HG02763 (cell line): ENCODE data around the gene CYB5R4.

Source experiments
- ATAC-seq: cut with Tn5 transposase; IDR thresholded peaks from one replicate; pipeline ENCODE4 v1.9.1; 2021; ENCODE audit warnings: mild to moderate bottlenecking, moderate library complexity; ENCODE audit not compliant: unreplicated experiment

CYB5R4 gene, protein sequence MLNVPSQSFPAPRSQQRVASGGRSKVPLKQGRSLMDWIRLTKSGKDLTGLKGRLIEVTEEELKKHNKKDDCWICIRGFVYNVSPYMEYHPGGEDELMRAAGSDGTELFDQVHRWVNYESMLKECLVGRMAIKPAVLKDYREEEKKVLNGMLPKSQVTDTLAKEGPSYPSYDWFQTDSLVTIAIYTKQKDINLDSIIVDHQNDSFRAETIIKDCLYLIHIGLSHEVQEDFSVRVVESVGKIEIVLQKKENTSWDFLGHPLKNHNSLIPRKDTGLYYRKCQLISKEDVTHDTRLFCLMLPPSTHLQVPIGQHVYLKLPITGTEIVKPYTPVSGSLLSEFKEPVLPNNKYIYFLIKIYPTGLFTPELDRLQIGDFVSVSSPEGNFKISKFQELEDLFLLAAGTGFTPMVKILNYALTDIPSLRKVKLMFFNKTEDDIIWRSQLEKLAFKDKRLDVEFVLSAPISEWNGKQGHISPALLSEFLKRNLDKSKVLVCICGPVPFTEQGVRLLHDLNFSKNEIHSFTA

DNA sequence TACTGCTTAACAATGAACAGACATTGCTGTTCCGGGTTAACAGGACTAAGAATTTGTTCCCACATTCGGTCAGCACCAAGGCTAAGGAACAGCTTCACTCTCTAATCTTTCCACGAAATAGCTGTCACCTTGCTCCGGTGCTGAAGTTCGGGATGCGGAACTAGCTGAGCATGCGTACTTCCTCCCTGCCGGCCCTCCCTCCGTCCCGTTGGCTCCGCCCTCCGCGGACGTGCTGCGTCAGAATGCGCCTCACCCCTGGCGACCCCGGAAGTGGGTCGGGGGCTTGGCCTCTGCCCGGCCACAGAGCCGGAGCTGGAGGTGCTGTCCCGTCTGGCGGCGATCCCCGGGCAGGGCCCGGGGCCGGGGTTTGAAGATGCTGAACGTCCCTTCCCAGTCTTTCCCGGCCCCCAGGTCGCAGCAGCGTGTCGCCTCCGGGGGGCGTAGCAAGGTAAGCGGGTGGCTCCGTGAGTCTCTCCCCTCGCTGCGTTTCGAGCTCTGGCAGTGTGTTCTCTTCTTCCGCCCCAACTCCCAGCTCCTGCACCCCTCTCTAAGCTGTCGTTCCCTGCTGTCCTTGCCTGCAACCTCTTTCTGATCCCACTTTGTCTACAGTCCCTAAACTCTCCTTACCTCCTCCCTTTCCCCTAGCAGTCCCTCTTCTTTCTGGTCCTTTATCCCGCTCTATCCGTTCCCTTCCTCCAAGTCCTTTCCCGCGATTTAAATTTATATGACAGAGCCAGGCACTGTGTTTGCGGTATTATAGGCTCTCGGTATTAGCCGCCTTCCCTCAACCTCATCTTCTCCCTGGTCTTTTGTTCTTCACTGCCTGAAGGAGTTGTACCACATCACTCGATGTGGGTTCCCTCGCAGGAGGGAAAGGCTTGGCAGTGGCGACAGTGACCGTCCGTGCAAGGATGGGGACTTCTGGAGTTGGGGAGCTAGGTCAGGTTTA is at the start of gene CYB5R4:
CYB5R4 (plus strand) TSS at position 280 of the 949 bp plus-strand sequence; CDS start at position 374, 94 bp downstream.
- peak; percentile 99 for ATAC-seq

DNA sequence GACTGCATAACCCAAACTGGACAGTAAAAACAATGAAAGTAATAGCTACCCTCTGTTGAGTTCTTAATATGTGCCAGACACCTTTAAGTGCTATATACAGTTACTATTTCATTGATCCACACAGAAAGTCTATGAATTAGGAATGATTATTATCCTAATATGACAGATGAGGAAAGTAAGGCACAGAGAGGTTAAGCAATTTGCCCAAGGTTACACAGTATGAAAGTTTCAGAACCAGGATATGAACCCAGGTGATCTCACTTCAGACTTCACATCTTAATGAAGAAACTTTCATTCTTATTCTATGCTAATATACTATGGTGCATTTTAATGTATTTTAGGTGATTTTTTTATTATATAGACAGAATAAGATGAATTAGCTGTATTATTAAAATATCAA is 46.9 kb upstream of the CYB5R4 start:
- no peak for ATAC-seq

DNA sequence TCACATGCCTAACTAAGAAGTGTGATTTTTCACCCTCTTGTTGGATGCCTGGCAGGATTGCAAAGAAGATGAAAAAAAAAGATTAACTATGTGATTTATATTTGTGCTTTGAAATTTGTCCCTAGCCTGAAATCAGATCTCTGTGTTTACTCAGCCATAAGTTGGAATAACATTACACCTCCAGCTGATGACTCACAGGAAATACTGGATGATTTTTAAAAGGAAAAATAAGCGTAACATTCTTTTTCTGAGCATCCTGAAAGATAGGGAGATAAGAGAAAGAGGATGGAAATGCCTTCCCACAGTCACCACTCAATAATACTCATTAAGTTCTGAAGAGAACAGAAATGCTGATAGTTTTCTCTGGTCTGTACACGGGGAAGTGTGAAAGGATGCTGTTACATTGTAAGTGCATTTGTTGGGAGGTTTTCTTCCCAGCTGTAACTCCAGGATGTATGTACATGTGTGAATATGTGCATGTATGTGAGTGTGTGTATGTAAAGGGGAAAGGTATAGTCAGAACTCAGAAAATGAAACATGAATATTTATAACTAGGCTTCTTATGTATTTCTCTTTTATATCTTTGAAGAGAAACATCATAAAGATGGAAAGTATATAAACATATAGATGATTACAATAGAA is 43.7 kb upstream of the CYB5R4 start:
- no peak for ATAC-seq

DNA sequence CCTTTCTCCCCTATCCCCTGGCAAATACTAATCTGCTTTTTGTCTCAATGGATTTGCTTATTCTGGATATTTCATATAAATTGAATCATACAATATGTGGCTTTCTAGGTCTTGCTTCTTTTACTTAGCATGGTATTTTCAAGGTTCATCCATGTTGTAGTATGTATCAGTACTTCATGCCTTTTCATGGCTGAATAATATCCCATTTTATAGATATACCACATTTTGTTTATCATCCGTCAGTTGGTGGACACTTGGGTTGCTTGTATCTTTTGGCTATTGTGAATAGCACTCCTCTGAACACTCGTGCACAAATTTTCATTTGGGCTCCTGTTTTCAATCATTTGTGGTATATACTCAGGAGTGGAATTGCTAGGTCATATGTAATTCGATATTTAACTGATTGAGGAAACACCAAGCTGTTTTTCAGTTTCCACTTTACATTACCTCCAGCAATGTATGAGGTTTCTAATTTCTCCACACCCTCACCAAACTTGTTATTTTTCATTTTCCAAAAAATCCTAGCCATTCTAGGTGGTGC is 36.8 kb upstream of the CYB5R4 start:
- ATAC-seq, result no peak

DNA sequence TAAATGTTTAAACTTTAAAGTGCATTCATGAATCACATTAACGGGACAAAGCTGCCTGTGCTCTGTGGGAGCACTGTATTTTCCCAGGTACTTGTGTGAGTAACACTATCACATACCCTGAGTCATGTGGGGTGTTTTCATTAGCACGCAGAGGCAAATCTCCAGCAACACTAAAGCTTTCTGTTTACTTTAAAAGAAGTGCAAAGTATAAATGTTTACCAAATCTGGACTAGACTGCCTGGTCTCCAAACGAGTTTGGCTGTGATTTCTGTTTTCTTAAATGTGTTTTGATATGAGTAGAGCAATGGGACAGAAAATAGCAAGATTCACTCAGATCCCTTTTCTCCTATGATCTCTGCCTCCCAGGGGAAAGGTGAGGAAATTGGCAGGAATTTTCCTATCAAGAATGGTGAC is 35.1 kb upstream of the CYB5R4 start:
- no peak for ATAC-seq

DNA sequence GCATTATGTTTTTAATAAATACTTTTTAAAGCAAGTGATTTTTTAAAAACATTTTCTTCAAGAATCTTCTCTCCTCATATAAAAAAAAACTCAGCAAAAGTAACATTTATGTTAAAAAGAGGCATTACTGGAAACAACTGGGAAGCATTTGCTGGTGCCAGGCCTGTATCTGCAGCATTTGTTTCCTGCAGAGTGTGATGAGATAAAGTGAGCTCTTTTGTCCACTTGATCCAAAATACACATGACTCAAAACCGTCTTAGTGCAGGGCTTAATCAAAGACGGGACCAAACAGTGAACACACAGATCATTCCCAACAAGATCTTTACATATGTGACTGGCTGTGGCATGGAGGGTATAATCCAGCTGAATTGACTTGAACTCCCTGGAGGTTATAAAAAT is 34.7 kb upstream of the CYB5R4 start:
- ATAC-seq, result no peak

DNA sequence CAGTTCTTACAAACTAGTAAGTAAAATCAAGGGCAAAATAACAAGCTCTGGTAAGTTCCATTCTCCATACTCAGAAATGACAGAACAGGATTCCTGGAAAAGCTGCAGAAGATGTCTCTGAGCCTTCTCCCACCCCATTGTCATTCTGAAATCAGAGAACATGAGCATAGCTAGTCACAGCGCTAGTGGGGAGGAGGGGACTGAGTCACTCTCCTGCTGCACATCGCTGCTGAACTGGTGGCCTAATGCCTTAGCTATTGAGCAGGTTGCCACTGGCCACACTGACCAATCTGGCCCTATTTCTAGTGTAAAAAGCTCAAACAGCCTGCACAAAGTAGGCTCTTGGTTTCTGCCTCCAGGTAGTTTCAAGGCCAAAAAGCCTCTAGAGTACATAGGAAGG is 32.4 kb upstream of the CYB5R4 start:
- ATAC-seq, result no peak

DNA sequence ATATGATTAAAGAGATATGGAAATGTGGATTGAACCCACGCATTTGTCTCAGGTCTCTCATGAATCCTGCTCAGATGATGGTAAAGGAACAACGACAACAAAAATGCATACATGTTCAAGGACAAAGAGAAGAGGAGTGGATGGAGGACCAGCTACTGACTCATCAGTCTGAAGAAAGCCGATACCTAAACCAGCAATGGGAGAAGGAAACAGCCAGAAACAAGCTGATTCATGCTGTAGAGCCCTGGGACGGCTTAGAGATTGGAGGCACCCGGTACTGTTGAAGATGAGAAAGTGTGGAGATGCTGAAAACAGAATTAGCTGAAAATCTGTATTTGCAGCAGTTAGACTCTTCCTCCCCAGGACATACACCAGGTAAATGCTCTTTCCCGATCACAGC is 20.8 kb upstream of the CYB5R4 start:
- no peak for ATAC-seq

DNA sequence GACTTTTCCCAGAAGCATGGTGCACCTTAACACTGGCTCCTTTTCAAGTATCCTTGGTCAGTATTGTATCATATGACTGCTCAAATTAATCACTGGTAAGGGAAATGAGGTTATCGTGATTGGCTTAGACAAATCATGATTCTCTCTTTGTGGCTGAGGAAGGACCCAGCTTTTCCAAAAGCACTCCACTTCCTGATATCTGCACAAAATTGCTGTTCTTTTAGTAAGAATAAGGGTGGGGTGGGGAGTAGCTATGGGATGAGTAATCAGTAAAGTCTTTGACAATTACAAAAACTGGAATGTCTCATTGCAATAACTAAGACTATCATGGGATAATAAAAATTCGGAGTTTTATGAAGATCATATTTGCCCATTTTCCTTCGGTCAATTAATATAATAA is 15.3 kb upstream of the CYB5R4 start:
- ATAC-seq, result no peak

DNA sequence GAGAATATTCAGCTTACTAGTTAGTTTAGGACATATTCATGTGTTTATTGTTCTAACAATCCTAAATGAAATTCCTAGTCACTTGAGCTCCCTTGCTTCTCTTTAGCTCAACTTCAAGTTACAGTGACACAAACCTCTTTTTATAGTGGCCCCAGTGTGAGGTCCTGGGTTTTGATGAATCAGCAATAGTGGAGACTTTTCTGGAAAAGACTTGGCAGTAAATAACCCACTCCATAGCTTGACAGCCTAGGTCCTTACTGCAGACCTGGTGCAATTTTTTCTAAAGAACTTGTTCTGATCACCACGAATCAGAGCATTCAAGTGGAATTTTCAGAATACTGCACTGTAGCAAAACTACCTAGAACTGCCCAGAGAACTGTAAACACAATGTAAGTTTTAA is 13.2 kb upstream of the CYB5R4 start:
- no peak for ATAC-seq

DNA sequence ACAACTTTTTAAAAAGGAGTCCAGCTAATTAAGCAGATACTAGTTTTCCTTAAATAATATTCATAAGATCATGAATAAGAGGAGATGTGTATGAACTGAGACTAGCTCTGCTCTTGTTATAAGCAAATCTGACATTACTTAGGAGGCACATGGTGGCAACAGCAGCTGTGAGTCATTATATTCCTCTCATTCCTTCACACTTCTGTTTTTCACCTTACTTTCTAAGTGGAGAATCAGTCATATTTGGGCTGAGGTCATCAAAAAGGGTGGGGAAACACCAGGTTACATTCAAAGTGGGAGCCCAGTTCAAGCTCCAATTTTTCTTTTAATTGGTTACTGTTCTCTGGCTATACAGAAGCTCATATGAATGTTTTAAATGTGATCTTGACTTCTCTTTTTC is 12.3 kb upstream of the CYB5R4 start:
- ATAC-seq, result no peak

DNA sequence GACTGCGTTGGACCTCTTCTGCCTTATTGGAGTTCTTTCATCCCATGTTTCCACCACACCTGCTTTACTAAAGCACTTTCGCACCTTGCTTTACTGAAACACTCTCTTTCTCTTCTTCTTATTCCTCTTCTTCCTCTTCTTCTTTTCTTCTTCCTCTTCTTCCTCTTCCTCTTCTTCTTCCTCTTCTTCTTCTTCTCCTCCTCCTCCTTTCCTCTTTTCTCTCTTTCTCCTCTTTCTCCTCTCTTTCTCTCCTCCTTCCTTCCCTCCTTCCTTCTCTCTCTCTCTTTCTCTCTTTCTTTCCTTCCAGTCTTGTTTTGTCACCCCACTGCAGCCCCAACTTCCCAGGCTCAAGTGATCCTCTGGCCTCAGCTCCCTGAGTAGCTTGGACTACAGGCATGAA is 10.4 kb upstream of the CYB5R4 start:
- no peak for ATAC-seq

DNA sequence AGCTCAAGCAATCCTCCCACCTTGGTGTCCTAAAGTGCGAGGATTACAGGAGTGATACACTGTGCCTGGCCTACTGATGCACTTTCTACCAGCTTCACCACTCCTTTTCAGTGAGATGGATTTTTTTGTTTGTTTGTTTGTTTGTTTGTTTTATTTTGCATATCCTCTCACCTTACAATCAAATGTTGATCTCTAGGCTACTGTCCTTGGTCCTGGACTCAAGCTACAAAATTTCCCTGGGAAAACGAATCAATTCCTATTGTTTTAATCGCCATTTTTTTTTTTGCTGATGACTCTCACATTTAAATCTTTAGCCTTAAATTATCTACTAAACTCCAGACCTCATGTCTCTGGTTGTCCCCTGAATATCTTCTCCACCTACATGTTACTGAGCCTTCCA is 9.9 kb upstream of the CYB5R4 start:
- no peak for ATAC-seq

DNA sequence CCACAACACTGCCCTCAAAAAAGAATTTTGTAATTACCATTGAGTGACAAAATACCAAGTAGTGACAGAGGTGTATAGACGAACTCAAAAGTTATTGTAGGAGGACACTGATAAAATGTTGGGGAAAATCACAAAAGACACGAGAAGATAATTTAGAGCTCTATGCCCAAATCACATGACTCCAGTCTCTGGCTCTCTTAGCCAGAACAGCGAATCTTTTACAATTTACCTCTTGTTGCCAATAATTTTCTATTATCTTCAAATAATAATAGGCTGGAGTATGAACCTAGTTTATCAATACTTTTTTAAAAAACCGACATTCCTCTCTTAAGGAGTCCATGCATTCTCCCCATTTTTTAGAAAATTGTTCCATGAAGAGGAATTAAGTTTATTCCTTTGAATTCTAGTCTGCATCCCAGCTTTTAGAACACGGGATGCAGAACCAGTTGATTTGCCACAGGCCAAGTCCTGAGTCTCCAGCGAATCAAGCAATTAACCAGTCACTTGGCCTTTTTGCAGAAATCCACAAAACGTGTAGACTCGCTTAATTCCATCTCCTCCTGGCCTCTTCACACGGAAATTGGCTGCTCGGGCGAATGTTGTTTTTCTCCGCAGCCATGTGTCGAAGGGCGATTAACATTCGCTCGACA is 6.8 kb upstream of the CYB5R4 start:
- ATAC-seq, result no peak

DNA sequence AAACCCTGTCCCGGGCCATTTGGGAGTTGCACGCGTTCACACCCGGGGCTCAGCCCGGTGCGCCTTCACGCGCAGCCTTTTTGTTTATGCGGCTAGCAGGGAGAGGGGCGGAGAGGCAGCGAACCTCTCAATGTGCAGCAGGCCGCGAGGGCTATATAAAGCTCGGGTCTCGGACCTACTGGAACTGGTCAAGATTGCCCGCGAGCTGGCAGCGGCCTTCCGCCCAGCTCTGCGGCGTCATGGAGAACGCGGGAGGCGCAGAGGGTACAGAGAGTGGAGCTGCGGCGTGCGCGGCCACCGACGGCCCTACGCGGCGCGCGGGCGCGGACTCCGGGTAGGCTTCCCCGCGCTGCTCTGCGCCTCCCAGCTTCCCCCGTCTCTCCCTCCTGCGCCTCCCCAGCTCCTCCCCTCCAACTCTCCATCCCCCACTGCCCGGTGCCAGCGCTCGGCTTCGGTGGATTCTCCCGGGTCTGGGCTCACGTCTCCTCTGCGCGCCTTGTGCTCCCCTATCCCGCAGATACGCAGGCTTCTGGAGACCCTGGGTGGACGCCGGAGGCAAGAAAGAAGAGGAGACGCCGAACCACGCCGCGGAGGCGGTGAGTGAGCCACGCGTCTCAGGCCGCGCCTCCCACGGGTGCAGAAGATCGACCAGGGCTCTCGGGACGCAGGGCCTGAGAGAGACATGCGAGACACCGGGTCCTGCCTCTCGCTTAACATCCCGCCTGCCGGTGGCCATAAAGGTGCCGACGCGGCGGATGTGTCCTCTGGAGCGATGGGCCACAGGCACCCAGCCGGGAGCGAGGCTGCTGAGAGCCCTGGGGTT is 6.1 kb upstream of the CYB5R4 start, which contains the start of gene RIPPLY2:
RIPPLY2 (plus strand) TSS at position 183 of the 823 bp plus-strand sequence; CDS start at position 240, 57 bp downstream.
- ATAC-seq, result no peak

DNA sequence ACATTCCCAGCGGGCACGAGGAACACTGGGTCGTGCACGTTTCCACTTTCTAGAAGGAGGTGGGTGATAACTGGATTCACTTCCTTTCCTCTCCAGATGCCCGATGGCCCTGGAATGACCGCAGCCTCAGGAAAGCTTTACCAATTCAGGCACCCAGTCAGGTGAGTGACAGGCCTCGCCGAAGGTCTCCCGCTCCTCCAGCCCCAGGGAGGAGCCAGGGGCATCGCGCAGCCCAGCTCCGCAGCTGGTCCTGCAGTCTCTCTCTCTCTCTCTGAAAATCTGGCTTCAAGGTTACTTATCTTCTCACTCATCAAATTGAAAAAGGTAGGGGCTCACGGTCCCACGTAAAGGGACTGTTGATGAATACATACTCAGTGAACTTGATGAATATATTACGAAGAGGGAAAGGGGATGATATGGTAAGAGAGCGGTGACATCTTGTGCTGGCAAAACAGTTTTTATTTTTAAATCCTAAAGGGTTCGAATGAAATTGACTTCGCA is 5.4 kb upstream of the CYB5R4 start:
- ATAC-seq, result no peak

DNA sequence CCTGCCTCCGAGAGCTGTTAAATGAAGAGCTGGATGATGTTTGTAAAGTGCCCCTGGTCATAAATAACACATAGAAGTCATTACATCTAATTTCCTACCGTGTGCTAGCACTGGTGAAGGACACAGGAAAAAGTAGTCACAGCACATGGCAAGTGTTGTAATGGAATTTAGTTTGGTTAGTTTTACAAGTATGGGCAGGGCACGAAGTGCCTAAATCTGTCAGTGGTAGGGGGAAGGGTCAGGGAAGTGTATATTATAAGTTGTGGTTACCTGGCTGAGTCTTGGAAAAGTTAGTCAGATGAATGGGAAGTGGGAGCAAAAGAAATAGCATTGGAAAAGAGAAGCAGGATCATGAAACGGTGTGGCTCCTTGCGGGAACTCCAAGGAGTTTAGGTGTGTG is 4.7 kb upstream of the CYB5R4 start:
- ATAC-seq, result no peak

DNA sequence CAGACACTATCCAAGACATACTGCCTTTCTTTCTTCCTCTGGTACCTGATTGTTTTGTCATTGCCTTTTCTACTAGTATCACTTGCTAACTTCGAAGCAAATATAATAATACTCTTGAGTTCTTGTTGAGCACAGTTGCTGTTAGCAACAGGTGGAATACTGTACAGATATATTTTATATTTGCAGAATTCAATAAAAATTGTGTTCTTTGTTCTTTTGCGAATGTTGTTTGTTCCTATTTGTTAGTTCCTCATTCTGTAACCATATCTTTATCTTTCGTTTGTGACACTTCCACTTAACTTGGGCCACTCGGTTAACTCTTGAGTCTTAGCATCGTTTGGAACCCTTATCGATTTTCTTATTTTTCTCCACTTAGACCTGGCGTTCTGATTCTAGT is 868 bp downstream of the CYB5R4 start:
- ATAC-seq, result no peak

DNA sequence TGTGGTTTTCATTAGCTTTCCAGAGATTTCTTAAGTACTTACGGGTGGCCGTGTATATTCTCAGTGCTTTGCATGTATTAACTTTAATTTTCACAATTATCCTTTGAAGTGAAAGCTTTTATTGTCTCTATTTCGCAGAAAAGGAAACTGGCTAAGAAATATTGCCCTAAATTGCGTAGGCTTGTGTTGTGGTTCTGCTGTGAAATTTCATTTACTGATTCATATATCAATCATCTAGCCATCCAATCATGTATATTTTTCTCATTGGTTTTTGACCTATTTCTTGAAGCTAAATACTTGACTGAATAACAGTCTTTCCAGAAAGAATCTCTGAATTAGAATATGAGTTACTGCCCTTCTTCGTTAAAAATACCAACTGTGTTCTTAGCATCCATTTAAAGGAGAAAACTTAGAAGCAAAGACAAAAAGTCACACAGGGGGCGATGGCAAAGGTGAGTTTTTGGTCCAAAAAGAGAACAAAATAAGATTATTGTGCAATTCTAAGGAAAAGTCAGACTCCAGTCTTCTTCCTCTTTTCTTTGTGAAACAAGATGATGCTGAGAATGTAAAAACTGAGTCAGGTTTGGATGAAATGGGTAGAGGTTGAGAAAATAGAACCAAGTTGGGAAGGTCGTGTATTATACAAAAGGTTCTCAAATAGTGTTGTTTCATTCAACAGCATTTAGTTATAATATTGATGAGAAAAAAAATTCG is 1.4 kb downstream of the CYB5R4 start:
- no peak for ATAC-seq
